K562 treated with DMSO at 1 percent for 24 hours (cell line): ENCODE results near the gene CTDSP2. TPM values are rescaled to one million over a fixed set of nuclear protein-coding genes. Genes with fewer than 3 reads are reported as not detected.

Source experiments
- total RNA-seq: library from RNA; unstranded; fragments of 300-600 nt; gene quantifications from 2 replicates; pipeline ENCODE4 v1.2.3, GENCODE V29; 2022; ENCODE audit warnings: low read depth; ENCODE audit not compliant: insufficient read depth

Gene CTDSP2, protein sequence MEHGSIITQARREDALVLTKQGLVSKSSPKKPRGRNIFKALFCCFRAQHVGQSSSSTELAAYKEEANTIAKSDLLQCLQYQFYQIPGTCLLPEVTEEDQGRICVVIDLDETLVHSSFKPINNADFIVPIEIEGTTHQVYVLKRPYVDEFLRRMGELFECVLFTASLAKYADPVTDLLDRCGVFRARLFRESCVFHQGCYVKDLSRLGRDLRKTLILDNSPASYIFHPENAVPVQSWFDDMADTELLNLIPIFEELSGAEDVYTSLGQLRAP
- 118 and 123 TPM in 2 replicates for total RNA-seq

DNA sequence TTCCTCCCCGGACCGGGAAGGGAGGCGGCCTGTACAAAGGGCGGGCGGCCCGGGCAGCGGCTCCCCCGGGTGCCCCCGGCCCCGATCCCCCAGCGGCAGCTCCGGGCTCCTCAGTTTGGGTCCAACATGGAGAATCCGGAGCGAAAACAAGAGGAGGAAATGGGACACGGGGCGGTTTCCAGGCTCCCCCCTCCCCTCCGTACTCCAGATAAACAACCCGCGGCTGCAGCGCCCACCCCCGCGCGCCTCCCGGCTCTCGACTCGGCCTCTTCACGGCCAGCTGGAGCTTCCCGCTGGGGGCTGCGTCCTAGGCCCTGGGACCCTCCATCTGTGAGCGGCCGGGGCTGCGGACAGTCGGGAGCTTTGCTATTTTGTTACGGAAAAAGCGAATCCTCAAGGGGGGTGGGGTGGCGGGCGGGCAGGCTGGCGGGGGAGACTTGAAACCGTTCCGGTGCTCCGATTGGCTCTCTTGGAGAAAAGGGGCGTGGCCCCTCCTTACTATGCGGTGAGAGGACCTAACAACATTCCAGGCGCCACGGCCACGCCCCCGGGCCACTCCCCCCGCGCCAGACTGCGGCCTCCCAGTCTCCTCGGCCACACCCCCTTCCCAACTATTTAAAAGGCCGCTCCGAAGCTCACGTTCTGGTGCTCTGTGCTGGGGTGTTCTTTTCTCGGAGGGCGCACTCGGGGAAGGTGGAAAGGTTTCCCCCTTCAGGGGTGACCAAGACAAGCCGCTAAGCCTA is at the start of gene CTDSP2:
Gene CTDSP2 (minus strand): TSS at position 153 of the 743 bp plus-strand sequence. CDS start 294 bp downstream, outside the sequence.

GRCh38 chr12:57782608-57783465 is 63.7 kb downstream of the CTDSP2 start, which contains the start of gene TSFM:
TSS of gene TSFM (plus strand) at chr12:57782787. CDS start at chr12:57782802, 15 bp downstream.

DNA sequence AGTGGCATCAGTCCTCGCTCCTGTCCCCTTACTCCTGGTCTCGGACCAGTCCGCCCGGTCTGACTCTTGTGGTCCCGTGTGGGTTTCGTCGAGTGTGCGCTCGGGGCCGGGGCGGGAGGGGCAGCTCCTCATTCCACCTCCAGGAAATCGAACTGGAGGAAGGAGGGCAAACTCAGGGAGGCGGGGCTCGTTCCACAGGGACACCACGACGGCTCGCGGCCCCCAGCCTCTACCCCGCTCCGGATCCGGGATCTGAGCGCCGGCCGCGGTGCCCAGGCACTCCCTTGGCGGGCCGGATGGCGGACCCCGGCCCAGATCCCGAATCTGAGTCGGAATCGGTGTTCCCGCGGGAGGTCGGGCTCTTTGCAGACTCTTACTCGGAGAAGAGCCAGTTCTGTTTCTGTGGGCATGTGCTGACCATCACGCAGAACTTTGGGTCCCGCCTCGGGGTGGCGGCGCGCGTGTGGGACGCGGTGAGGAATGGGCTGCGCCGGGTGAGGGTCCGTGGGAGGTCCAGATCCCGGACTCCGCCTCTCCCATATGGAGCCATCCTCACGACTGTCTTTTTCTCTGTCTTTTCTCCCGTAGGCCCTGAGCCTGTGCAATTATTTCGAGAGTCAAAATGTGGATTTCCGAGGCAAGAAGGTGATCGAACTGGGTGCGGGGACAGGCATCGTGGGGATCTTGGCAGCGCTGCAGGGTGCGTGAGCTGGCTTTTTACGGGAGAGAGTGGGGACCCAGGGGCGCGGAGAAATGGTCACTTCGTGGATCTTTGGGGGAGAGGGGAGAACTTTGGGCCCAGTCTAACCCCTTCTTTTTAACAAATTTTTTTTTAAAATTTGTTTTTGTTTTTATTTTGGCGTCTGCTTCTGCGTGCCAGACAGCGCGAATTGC is 73.9 kb downstream of the CTDSP2 start, which contains the start of gene EEF1AKMT3:
Gene EEF1AKMT3 (plus strand): TSS at position 186 of the 894 bp plus-strand sequence. CDS start 111 bp downstream, at position 297.

DNA sequence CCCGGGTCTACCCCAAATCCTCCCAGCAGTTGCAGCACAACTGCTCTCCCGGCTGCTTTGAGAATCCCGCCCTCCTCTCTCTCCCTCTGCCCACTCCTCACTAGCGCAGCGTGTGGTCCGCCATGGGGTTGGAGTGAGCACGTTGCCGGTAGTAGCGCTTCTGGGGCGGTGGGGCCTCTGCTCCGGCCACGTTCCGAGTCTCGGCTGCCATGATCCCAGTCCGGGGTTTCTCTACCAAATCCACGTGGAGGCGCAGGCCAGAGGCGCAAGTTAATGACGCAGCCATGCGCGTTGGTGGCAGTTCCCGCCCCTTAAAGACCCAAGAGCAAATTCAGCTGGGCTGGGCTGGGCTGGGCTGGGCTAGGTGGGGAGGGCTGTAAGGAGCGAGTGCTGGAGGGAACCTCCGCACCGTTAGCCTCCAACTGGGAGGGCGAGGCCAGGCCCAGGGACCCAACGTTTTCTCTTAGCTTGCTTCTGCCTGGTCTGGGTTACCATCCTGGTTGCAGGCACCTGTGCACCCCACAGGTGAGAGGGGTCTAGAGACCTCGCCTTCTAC is 74.6 kb downstream of the CTDSP2 start, which contains the start of gene METTL1:
Gene METTL1 (minus strand): TSS at position 233 of the 556 bp plus-strand sequence. CDS start 22 bp downstream, at position 211.

Other genes starting within 250 kb of the CTDSP2 start
- gene DTX3, start 241.9 kb downstream of the CTDSP2 start, total RNA-seq: not detected in 2 replicates
- gene ARHGEF25, start 235.3 kb downstream of the CTDSP2 start, total RNA-seq: 16.4 and 17.6 TPM in 2 replicates
- gene B4GALNT1, start 213.5 kb downstream of the CTDSP2 start, total RNA-seq: 67.2 and 69.6 TPM in 2 replicates
- 291 and 302 TPM in 2 replicates for gene OS9, start 152.6 kb downstream of the CTDSP2 start, total RNA-seq
- 0.38 and 0.45 TPM in 2 replicates for gene AGAP2, start 108.0 kb downstream of the CTDSP2 start, total RNA-seq
- 17.6 and 19.4 TPM in 2 replicates for gene TSPAN31, start 101.7 kb downstream of the CTDSP2 start, total RNA-seq
- 148 and 150 TPM in 2 replicates for gene CDK4, start 94.4 kb downstream of the CTDSP2 start, total RNA-seq
- gene MARCHF9, start 91.6 kb downstream of the CTDSP2 start, total RNA-seq: 12.7 and 13.9 TPM in 2 replicates
- gene CYP27B1, start 79.7 kb downstream of the CTDSP2 start, total RNA-seq: 1.5 and 1.9 TPM in 2 replicates
- 3.0 and 5.5 TPM in 2 replicates for gene METTL1, start 74.6 kb downstream of the CTDSP2 start, total RNA-seq
- 5.8 and 6.3 TPM in 2 replicates for gene EEF1AKMT3, start 74.1 kb downstream of the CTDSP2 start, total RNA-seq
- 27.2 and 32.6 TPM in 2 replicates for gene TSFM, start 63.9 kb downstream of the CTDSP2 start, total RNA-seq
- gene AVIL, start 28.0 kb downstream of the CTDSP2 start, total RNA-seq: 0.94 and 2.1 TPM in 2 replicates
- 16.1 and 18.6 TPM in 2 replicates for gene ATP23, start 94.8 kb upstream of the CTDSP2 start, total RNA-seq